ENCODE data around the gene ORC2. TPM values are rescaled to one million over a fixed set of nuclear protein-coding genes. Genes with fewer than 3 reads are reported as not detected.

The ORC2 gene
- polyA plus RNA-seq, 3 donors: 28.4 to 37.3 (median 33.3) TPM

DNA sequence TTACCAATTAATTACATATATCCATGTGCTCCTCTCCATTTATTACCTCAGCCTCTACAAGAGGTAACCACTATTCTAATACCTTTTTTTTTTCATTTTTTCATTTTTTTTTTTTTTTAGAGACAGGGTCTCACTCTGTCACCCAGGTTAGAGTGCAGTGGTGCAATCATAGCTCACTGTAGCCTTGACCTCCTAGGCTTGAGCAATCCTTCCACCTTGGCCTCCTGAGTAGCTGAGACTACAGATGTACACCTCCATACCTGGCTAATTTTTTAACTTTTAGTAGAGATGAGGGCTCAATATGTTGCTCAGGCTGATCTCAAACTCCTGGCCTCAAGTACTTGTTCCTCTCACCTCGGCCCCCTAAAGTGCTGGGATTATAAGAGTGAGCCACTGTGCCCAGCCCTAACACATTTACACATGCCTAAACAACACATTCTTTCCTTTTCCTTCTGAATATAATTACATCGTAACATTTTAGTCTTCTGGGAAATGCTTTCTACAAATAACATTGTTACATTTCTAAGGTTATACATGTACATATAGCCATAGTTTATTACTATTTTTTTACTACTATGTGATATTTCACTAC lies 85.1 kb downstream of the ORC2 start:
- no peak for DNase-seq (ENCODE audit: extremely low read depth in 1 of 11, low read depth in 9 of 11, low spot score in 4 of 11)

DNA sequence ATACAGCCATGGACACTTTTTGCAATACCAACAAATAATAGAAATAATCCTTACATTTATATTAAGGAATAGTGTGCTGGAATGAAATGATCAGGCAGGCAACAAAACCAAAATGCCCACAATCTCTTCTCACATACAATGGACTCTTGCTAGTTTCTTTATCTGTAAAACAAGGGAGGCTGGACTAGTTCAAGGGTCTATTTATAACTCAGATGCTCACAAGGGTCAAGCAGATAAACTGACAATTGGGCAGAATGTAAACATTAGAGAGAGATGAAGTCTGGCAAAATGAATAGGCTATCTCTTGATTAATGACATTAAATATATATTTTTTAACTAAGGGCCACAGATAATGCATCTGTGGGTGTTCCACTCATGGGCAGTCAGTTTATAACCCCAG lies 86.0 kb downstream of the ORC2 start:
- no peak for DNase-seq (ENCODE audit: extremely low read depth in 1 of 11, low read depth in 9 of 11, low spot score in 4 of 11)

DNA sequence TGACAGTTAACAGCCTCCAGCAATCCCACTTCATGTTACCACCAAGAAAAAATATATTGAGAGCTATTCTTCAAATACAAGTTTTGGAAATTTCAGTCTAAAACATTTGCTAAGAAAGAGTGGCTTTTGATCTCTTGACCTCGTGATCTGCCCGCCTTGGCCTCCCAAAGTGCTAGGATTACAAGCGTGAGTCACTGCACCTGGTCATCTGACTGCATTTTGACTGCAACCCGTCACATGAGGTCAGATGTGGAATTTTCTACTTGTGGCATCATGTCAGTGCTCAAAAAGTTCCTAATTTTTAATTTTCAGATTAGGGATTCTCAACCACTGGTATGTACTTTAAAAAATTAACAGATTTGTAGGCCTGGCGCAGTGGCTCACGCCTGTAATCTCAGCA lies 89.9 kb downstream of the ORC2 start:
- no peak for DNase-seq (ENCODE audit: extremely low read depth in 1 of 11, low read depth in 9 of 11, low spot score in 4 of 11)

- no peak for DNase-seq (ENCODE audit: extremely low read depth in 1 of 11, low read depth in 9 of 11, low spot score in 4 of 11)
Measured at GRCh38 chr2:200871151-200871550, 92.3 kb downstream of the ORC2 start.

DNA sequence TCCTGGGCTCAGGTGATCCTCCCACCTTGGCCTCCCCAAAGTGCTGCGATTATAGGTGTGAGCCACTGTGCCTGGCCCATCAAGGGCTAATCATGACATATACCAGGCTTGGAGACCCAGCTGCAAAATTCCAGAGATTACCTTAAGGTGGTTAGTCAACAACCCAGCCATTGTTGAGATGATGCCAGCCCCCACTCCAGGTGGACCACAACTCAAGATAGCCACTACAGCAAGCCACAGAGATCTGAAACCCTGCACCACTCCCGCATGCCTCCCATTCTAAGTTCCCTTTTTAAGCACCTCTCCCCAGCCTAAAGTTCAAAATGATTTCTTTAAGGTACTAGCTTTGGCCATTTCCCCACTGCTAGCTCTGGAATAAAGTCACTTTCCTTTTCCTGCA lies 94.4 kb downstream of the ORC2 start:
- DNase-seq (ENCODE audit: extremely low read depth in 1 of 11, low read depth in 9 of 11, low spot score in 4 of 11): no peak

DNA sequence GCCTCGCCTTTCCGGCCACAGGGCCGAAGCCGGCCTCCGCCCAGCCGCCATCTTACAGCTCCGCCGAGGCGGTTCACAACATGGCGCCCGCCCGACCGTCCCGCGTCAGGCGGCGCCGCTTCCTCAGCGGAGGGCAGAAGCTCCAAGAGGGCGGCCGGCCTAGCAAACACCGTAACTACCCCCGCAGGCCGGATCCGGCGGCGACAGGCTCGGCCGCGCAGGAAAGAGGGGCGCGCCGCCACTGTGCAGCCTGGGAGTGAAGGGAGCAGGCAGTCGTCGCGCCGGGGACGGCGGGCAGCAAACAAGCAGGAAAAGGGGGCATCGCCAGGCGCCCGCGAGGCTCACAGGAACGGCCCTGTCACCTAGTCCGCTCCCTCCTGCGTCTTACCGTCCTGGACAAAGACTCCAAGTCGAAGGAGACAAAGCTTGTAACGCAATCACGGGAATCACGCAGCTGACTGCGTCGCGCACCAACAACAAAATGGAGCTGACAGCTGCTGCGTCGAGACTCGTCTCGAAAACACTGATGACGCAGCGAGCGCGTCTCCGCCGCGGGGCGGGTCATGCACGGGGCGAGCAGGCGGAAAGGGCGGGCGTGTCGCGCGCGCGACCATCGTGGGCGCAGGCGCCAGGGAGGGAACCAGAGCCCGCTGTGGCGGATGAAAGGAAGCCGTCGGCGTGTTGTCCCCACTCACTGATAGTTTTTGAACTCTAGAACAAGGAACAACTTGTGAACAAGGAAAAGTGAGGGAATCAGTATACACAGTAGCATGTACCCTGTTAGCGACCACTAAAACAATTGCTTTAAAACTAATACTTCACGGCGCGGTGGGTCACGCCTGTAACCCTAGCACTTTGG lies 99.1 kb downstream of the ORC2 start, which contains the start of gene CLK1:
TSS of gene CLK1 (minus strand) at position 483 of the 859 bp plus-strand sequence. CDS start 2,796 bp downstream, outside the sequence.
- peak; percentile 88 to 95 (median 92) for DNase-seq (ENCODE audit: extremely low read depth in 1 of 11, low read depth in 9 of 11, low spot score in 4 of 11)

GRCh38 chr2:200863782-200864175 lies 99.7 kb downstream of the ORC2 start:
- DNase-seq (ENCODE audit: extremely low read depth in 1 of 11, low read depth in 9 of 11, low spot score in 4 of 11): peak in 4 of 11 donors; percentile 36 to 79 (median 52)

DNA sequence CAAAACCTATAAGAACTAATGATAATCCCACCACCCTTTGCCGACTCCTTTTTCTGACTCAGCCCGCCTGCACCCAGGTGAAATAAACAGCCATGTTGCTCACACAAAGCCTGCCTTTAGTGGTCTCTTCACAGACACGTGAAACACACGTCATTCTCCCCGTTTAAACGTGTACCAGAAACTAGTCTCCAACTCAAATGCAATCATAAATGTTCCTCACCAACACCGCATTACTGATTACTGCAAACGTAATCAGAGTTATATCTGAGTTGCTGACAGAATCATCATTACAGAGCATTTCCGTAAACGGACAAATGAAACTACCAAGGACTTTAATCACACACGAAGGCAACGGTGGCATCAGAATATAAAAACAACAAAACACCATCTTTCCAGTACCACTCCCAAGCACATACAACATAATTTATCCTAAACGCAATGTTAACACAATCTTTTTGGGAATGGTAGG lies 100.9 kb downstream of the ORC2 start:
- peak in 7 of 11 donors; percentile 40 to 75 (median 47) for DNase-seq (ENCODE audit: extremely low read depth in 1 of 11, low read depth in 9 of 11, low spot score in 4 of 11)

DNA sequence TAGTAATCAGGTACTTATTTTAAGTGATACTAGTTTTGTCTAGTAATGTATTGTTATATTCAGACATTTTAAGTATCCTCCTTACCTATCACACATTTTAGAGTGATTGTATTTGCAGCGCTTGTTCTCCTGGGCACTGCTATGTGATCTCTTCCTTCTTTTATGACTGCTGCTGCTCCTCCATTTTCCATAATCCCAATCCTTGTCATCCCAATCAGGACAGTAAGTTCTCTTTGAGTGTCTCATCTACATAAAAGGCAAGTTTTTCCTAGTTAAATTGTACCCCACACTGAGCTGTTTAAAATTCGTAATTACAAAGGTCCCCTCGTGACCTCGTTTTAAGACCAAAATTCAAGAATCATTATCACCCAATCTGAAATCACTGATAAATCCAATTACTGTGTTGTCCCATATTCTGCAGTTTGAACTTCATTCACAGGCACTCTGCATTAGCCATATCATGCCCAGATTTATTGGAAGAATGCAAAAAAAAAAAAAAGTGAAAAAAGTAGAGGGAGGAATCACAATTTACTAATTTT lies 101.8 kb downstream of the ORC2 start:
- peak in 1 of 11 donors; percentile 9 for DNase-seq (ENCODE audit: extremely low read depth in 1 of 11, low read depth in 9 of 11, low spot score in 4 of 11)

- no peak for DNase-seq (ENCODE audit: extremely low read depth in 1 of 11, low read depth in 9 of 11, low spot score in 4 of 11)
Measured at GRCh38 chr2:200860092-200860795, 103.2 kb downstream of the ORC2 start.

Other genes with a start within 250 kb of the ORC2 start
- gene BZW1, start 151.8 kb downstream of the ORC2 start, polyA plus RNA-seq (ENCODE audit: insufficient read length in 3 of 3): 100 to 1,000 TPM; 224 to 305 (median 257) TPM
- 100 to 1,000 TPM; 216 to 303 (median 294) TPM for gene CLK1, start 99.0 kb downstream of the ORC2 start, polyA plus RNA-seq (ENCODE audit: insufficient read length in 3 of 3)
- 10 to 100 TPM; 49.2 to 70.3 (median 65.1) TPM for gene PPIL3, start 74.6 kb downstream of the ORC2 start, polyA plus RNA-seq (ENCODE audit: insufficient read length in 3 of 3)
- gene NIF3L1, start 74.3 kb downstream of the ORC2 start, polyA plus RNA-seq (ENCODE audit: insufficient read length in 3 of 3): 10 to 100 TPM; 36.3 to 53.3 (median 42.1) TPM
- 10 to 100 TPM; 12.5 to 17.5 (median 15.2) TPM for gene HYCC2, start 108.0 kb upstream of the ORC2 start, polyA plus RNA-seq (ENCODE audit: insufficient read length in 3 of 3)
- gene NDUFB3, start 108.3 kb upstream of the ORC2 start, polyA plus RNA-seq (ENCODE audit: insufficient read length in 3 of 3): 100 to 1,000 TPM in 2 of 3 donors, 10 to 100 TPM in 1; 92.2 to 132 (median 120) TPM
- 10 to 100 TPM; 51.7 to 84.8 (median 64.0) TPM for gene CFLAR, start 152.5 kb upstream of the ORC2 start, polyA plus RNA-seq (ENCODE audit: insufficient read length in 3 of 3)
- gene CASP10, start 219.5 kb upstream of the ORC2 start, polyA plus RNA-seq (ENCODE audit: insufficient read length in 3 of 3): 10 to 100 TPM in 1 of 3 donors, 1 to 10 TPM in 2; 7.9 to 12.6 (median 9.2) TPM

Measured in renal cortex interstitium (tissue), 11 donors.